NCI-H2171 treated with DMSO at 0.1 percent for 48 hours (cell line): ENCODE measurements around the gene UBN1.
"Not testable (repeated sequence)": the region's sequence is repeated elsewhere in the genome, so short reads cannot be mapped to it uniquely, and the experiment has no call there.

Source experiments
- DNase-seq: peaks from one replicate; lab custom pipeline; 2025; lab: John Stamatoyannopoulos, UW

Gene UBN1

DNA sequence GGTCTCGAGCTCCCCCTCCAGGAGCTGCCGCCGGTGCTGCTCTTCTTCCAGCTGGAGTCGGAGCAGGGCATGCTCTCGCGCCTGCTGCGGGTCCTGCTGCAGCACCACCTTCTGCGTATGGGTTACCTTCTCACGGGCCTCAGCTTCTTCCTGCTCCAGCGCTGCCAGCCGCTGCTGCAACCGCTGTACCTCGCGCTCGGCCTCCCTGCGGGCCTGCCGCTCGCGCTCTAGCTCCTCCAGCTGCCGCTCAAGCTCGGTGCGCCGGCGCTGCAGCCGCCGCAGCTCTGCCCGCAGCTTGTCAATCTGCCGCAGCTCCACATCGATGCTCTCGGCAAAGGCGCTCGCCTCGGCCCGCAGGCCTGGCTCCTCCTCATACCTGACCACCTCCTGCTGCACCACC is 36.9 kb downstream of the UBN1 start:
- DNase-seq: no peak

DNA sequence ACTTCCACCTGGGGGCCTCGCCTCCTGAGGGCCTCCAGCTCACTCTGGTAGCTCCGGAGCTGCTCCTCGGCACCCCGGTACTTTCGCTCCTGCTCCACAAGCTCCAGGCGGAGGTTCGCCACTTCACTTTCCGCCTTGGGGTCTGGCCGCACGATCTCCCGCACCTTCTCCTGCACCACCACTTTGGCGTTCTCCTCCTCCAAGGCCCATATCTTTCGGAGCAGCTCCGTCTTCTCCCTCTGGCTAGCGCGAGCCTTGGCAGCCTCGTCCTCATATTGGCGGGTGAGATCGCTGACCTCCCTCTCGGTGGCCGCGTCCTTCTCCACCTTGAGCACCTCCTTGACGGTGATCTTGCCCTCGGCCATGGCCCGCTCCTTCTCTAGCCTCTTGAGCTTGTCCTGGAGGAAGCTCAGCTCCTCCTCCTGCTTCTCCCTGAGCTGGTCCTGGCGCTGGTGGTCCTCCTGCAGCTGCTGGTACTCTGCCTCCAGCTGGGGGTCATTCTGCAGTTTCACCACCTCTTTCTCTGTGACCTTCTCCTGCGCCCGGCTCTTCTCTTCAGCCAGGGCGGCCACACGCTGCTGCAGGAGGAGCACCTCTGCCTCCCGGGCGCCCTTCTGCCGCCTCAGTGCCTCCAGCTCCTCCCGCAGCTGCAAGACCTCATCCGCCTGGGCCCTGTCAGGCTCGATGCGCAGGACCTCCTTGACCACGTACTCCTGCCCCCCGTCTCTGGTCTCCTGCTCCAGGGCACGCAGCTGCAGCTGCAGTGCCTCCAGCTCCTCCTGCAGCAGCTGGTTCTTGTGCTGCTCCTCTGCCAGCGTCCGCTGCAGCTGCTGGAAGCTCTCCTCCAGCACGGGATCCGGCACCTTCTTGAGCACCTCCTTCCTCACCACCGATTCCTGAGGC is 37.9 kb downstream of the UBN1 start:
- DNase-seq: no peak

DNA sequence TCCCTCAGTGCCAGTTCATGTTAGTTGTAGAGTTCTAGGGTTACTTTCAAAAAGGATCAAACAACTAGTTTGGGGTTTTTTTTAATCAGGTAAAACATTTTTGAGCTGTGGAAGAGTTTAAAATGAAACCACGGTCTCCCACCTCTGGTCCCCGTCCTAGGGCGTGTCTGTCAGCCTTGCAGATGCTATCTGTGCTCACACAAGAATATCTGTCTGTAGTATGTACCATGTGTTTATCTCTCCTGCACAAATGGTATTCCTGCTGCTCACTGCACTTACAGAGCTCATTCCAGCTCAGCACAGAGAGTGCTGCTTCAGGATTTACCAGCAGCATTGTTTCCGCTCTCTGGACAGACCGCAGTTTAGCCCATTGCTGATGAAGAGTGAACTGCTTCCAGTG is 38.9 kb downstream of the UBN1 start:
- no peak for DNase-seq

DNA sequence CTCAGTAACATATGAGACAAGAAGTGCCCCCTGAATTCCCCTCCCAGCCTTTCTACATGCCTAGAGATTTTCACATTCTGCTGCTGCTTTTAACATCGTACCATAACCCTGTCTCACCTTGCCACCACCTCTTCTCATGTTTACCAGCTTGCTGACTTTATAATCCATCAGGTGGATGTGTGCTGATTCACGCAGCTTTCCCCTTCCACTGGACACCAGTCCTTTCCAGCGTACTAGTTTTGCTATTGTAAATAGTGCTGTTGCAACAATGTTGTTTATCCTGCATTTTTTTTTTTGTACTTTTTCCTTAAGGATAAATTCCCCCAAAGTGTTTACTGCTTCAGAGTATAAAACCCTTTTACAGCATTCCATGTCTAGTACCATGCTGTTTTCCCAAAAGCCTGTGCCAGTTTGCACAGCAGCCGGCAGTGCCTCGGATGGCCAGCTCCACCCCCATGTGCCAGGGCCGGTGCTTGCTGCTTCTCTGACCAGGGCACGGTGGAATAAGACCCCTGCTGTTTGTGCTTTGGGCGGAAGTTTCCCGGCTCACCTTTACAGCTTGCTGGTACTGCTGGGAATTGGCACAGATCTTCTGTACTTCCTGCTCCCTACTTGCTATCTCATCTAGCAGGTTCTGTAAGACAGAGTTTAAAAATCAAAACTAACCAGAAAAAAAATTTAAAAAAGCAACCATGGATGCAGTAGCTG is 41.3 kb downstream of the UBN1 start:
- no peak for DNase-seq

DNA sequence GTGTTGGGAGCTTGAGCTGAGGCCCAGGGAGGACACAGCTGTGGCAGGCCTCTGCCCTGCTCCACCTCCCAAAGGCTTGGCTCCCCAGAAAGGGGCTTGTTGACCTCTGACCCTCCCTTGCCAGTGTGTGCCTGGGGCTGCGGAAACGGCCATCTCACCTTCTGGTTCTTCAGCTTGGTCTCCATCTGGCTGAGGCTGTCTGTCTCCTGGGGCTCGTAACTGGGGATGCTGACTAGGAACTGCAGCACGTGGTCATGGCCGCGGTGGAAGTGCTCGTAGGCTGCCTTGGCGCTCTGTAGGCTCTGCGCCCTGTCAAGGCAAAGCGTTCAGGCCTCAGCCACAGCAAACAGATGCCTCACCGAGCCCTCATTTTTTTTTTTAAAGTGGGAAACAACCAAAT is 42.7 kb downstream of the UBN1 start:
- peak; percentile 28 for DNase-seq

DNA sequence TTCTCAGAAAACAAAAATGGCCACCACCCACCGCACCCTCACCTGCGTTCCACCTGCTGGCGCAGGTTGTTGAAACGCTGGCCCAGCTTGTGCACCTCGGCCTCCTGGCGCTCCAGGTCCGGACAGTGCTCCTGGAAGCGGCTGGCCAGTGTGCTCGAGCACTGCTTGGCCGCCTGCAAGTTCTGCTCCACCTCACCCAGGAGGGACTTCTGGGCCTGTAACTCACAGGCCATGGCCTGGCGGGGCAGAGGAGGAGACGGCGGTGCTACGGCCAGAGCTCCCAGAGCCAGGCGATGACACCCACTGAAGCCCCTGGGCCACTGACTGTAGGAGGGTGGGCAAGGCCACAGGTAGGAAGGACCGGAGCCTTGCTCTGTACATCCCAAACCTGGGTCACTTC is 43.4 kb downstream of the UBN1 start:
- DNase-seq: no peak

DNA sequence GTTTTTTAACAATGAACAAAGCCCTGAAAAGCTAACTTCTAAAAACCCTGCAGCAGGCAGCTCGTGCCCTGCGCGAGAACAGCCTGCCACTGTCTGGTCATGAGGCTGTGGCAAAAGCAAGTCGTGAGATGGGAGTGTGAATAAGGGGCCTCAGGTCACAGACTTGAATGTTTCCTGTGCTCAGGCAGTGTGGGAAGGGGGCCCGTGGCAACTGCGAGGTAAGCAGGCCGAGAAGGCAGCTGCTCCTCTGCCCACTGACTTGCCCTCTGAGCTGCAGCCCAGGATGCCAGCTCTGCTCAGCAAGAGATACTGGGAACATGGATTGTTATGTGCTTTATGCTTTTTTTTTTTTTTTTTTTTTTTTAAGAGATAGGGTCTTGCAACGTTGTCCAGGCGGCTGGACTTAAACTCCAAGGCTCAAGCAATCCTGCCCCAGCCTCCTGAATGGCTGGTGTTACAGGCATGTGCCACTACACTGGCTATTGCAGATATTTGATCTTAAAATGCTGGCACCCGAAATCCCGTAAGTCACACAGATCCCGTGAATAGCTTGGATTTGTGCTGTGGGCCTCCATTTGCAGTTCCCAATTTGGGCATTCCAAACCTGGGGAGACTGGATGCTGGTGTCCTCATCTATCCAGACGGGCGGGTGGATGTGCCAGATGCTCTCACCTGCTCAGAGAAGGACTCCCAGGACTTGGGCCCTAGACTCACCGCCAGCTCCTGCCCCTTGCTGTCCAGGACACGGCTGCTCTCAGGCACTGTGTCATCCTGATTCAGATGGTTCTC is 44.0 kb downstream of the UBN1 start:
- no peak for DNase-seq

DNA sequence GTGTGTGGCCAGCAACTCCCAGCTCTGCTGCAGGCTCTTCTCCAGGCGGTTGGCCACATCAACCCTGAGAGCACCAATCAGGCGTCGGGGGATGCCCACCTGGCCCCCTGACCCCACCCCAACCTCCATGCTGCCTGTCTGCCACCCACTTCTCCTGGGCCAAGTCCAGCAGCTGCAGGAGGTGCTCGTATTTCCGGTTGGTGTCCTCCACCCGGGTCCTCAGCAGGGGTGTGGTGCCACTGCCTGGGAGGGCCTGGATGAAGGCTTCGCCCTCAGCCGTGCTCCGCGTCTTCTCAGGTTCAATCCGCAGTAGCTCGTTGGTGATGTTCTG is 44.6 kb downstream of the UBN1 start:
- no peak for DNase-seq

DNA sequence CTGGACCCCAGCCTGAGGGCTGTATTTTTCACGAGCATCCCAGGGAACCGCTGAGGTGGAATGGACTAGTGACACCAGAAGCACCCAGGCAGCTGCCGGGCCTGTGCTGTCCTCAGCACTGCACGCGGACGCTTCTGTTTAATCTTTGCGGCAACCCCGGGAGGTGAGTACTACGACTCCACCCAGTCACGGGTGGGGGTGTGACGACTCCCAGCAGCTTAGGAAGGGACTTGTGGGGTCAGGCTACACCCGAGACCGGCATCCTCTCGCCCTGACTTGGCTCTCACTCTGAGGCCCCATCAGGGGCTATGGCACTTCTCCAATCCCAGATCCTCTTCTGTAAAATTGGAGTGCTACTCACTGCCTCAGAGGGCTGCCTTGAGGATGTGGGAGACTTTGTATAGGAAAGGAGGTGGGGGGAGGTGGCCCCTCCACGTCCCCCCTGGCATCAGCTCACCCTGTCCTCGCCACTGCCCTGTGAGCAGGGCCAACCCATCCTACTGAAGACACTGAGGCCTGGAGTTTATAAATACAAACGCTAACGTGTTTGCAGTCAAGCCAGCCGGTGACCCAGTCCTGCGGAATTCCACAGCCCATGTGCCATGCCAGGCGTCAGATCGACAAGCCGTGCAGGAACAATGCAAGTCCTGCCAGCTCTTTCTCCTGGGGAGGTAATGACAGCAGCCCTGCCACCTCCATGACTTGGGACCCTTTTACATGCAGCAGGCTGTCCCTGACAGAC is 45.3 kb downstream of the UBN1 start:
- DNase-seq: no peak

DNA sequence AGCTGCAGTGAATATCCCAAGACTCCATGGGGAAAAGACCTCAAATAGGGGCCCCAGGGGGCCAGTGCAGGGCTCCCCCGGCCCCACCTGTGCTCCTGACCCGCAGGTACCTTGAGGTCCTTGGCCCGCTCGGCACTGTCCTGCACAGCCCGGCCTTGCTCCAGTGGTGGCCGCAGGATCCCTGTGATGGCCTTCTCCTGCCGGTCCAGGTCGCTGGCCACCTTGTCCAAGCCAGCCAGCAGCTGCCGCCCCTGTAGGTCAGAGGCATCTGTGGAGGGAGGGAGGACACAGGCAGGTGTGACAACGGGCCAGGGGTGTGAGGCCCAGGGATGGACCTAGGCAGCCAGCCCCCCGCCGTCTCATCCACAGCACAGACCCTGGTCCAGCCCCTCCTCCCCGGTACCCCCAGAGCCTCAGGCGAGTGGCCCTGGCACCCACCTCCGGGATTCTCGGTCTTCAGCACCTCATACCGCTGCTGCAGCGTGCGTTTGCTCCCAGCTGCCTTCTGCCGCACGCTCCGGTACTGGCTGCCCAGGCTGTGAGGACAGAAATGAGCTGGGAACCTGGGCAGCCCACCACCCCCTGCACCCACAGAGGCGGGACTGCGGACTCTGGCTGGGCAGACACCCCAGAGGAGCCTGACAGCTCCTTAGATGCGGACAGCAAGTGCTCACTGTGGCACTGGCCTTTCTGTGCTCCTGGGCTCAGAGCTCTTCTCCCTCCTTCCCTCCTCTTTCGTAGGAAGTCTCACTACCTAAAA is 46.0 kb downstream of the UBN1 start:
- DNase-seq: no peak

DNA sequence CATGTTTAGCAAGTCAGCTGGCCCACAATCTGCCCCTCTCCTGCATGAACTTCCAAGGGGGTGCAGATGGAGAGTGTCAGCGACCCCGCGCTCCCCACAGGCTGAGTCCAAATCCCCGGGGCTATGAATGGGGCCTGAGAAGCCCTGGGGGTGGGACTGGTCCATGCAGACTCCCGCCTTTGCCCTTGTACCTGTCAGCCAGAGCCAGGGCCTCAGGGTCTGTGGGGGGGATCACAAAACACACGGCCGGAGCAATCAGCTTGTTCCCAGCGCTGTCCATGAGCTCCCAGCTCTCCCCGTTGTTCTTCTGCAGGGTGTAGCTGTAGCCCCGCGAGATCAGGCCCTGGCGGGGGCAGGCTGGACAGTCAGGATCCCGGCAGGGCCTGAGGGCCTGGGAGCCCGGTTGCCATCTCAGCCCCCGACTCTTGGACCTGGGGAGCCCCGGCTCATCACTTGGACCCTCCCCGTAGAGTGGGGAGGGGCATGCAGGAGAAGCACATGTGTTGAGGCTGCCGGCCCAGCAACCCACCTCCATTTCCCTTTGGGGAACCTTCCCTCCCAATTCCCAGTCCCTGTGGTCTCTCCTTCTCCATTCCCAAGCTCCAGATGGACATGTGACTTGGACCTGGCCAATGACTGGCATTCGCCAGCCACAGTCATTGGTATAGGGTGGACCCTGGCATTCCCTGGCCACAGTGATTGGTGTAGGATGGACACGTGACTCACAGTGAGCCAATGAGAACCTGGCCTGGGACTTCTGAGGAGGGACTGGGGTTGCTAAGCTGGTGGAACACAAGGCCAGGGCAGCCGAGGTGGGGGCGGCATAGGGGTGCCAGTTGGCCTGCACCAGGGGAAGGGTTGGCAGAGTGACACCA is 47.2 kb downstream of the UBN1 start:
- DNase-seq: no peak

DNA sequence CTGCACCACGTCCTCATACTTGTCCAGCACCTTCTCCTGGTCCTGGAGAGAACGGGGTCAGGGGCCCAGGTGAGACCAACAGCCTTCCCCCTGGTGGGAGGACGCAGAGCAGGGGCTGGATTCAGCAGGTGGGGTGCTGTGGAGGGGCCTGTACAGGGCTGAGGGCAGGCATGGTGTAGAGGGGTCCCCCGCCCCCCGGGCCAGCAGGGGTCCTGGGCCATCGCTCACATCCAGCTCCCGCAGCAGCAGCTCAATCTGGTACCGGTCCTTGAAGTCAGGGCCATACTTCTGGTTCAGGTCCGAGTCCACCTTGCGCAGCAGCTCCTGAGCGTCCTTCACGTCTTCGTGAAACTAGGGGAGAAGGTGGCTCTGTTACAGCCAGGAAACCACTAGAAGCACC is 48.1 kb downstream of the UBN1 start:
- DNase-seq: no peak

DNA sequence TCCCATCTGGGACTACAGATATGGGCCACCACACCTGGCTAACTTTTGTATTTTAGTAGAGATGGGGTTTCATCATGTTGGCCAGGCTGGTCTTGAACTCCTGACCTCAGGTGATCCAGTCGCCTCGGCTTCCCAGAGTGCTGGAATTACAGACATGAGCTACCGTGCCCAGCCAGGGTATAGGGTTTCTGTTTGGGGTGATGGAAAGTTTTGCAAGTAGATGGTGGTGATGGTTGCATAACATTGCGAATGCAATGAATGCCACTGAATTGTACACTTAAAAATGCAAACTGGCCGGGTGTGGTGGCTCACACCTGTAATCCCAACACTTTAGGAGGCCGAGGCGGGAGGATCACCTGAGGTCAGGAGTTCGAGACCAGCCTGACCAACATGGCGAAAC is 49.5 kb downstream of the UBN1 start:
- DNase-seq: not testable (repeated sequence)

DNA sequence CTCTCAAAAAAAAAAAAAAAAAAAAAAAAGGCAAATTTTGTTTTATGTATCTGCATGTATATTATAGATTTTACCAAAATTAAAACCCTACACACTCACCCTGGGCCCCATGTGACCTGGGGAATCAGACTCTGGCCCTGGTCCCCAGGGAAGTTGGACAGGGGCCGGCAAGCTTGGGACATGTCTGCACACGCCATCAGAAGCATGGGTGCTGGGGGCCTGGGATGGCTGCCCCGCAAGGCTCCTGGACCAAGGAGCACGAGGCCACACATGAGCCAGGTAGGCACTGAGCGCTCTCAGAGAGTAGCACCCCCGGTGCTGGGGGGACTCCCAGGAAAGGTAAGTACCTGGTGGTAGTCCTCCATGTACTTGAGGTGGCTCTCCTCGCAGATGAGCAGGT is 50.0 kb downstream of the UBN1 start:
- no peak for DNase-seq

DNA sequence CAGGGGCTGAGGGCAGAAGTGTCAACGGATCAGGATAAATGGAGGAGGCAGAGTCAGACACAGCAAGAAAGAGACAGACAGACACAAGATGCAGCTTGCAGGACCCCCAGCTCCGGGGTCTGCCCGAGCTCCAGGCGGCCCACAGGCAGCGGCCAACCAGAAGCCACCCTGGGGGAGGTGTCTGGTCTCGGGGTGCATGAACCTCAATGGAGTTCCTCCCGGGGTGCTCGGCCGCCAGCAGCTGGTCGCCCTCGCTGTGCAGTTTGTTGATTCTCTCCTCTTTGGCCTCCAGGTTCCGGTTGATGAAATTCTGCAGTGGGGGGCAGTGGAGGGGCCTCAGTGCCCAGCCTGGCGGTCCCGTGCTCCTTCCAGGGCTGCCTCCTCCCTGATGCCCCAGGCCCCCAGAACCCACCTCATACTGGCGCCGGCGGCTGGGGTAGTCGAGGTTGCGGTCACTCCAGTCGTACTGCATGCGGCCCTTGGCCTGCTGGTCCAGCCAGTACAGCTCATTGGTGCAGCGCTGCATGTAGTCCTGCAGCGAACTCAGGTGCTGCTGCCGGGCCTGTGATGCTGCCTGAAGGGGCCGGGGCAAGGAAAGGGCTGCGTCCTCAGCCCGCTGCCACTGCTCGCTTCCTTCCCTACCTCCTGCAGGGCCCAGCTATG is 51.7 kb downstream of the UBN1 start:
- DNase-seq: no peak

DNA sequence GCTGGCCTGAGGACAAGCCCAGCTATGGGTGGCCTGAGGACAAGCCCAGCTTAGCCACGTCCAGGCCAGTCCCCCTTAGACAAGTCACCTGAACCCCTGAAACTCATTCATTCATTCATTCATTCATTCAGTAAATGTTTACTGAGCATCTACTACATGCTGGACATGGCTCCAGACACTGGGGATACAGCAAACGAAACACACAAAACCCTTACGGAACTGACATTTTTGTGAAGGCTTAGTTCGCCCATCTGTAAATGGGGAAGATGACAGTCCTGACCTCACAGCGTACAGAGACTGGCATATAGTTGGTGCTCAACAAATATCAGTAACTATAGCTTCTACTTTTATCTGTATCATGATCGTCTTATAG is 52.2 kb downstream of the UBN1 start:
- no peak for DNase-seq

DNA sequence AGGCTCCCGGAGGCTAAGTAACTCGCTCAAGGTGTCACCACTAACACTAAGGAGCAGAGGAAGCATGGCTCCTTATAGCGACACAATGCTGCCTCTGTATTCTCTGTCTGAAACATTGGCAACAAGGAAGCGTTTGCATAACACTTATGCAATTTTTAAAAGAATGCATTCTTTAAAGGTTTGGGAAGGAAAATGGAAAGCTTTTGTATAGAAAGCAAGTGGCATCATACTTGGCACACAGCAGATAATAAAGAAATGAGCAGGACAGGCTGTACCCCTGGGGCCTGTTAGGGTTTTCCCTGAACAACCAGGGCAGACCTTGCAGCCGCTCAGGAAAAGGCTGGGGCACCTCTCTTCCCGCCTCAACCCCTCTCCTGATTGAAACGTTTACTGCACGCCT is 52.8 kb downstream of the UBN1 start:
- DNase-seq: peak; percentile 3

DNA sequence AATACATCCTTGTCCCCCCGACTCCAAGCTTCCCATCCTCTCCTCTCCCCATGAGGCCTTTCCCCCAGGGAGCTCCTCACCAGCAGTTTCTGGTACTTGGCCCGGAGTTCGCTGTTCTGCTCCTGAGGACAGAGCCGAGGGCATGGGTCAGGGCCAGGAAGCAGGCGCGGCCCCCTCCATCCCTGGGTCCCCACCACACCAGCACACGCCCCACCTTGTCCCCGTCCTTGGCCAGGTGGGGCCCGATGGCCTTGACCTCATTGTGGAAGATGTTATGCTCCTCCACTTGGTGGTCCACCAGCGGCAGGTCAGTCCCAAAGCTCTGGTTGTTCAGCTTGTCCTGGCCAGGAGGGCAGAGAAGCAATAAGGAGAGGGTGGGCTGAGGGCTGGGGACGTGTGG is 53.5 kb downstream of the UBN1 start:
- DNase-seq: no peak

DNA sequence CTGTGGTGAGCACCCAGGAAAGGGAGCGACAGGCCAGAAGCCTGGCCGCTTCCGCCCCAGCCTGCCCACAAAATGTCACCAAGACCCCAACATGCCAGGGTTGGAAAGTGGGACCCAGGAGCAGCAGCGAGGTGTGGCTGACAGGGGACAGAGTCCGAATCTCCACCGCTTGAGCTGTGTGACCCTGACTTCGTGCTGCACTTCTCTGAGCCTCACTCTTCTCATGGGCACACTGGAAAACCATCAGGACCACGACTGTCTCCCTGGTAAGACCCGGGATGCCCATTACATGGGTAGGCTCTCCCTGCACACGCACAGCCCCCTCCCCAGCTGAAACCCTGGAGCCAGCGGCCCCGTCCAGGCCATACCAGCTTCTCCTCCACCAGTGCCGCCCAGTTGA is 54.8 kb downstream of the UBN1 start:
- DNase-seq: no peak
